HepG2 (cell line): ENCODE results near the gene TYMP. TPM values are rescaled to one million over a fixed set of nuclear protein-coding genes. Genes with fewer than 3 reads are reported as not detected.

Experiments used
- ATAC-seq: fragments of 200-7000 bp; cut with Tn5 transposase; 3 replicates; pipeline ENCODE4 v1.9.1; 2020; ENCODE audit warnings: mild to moderate bottlenecking, moderate library complexity
- BruUV-seq: library from RNA; stranded (reverse); fragments of 400-500 nt; replicated peaks from 2 replicates; lab custom pipeline; 2021; lab: Mats Ljungman, UMichigan
- CTCF ChIA-PET: fragments of 300-600 bp; formaldehyde crosslinking; extraction: SDS; loops from one replicate; lab custom pipeline; 2021; ENCODE audit warnings: low total read pairs, inconsistent platforms, low intra/inter-chr PET ratio; lab: Yijun Ruan, JAX
- POLR2A ChIA-PET: fragments of 350-600 bp; sonication (Branson Sonifier 250); formaldehyde crosslinking; loops from one replicate; lab custom pipeline; 2020; ENCODE audit warnings: antibody characterized with exemption, inconsistent platforms; lab: Yijun Ruan, JAX
- DNase-seq: peaks from one replicate; pipeline ENCODE4 v3.0.0-alpha.2; 2015; ENCODE audit warnings: low spot score
- FAIRE-seq: peaks from 3 replicates; lab custom pipeline; 2011; peaks lifted over from hg19 to GRCh38; lab: Jason Lieb, UNC
- H2AFZ ChIP-seq: one replicate; pipeline ENCODE4 v1.6.1; 2011; ENCODE audit warnings: low read length, inconsistent platforms
- H3K27ac ChIP-seq: fragments of 300-600 bp; 3 replicates; pipeline ENCODE4 v1.8.0; 2011; ENCODE audit warnings: mixed run types, mild to moderate bottlenecking, mixed read lengths, low read length, inconsistent platforms; ENCODE audit not compliant: insufficient read depth; ENCODE audit errors: extremely low read length
- H3K27me3 ChIP-seq, 2 experiments: fragments of 200-600 bp in 1 of 2; 2 replicates in 1 of 2; 3 replicates in 1 of 2; pipeline versions ENCODE4 v1.6.0 to v1.8.0; 2011; ENCODE audit warnings: low read length in 2 of 2, mild to moderate bottlenecking in 2 of 2, moderate library complexity in 2 of 2, inconsistent platforms in 1 of 2; ENCODE audit not compliant: insufficient read depth in 2 of 2, control insufficient read depth in 1 of 2
- H3K36me3 ChIP-seq, 2 experiments: fragments of 200-600 bp in 1 of 2; replicated peaks in 1 of 2; 2 replicates in 1 of 2; 3 replicates in 1 of 2; pipeline versions ENCODE4 v1.5.1 to v1.8.0; 2011; ENCODE audit warnings: low read length in 2 of 2, inconsistent platforms in 1 of 2; ENCODE audit not compliant: insufficient read depth in 2 of 2, control insufficient read depth in 1 of 2
- H3K4me1 ChIP-seq: 2 replicates; pipeline ENCODE4 v1.5.1; 2012; ENCODE audit warnings: low read length, inconsistent platforms; ENCODE audit not compliant: insufficient read depth
- H3K4me2 ChIP-seq: 2 replicates; pipeline ENCODE4 v1.6.0; 2011; ENCODE audit warnings: low read depth, low read length, inconsistent platforms
- H3K4me3 ChIP-seq, 3 experiments: fragments of 200-600 bp in 1 of 3; sonication (generic), shearing (Covaris generic) in 1 of 3; replicated peaks in 1 of 3; 2 replicates each; pipeline ENCODE4 v1.5.1; 2011 to 2016; ENCODE audit warnings: low read length in 3 of 3, inconsistent platforms in 2 of 3, low read depth in 2 of 3, mild to moderate bottlenecking in 2 of 3, control low read depth in 1 of 3, mixed read lengths in 1 of 3; ENCODE audit not compliant: insufficient read depth in 1 of 3
- H3K79me2 ChIP-seq: one replicate; pipeline ENCODE4 v1.6.1; 2011; ENCODE audit warnings: low read length, inconsistent platforms; ENCODE audit not compliant: insufficient read depth
- H3K9ac ChIP-seq: 2 replicates; pipeline ENCODE4 v1.6.0; 2011; ENCODE audit warnings: mild to moderate bottlenecking, low read depth, low read length, inconsistent platforms; ENCODE audit not compliant: insufficient read depth
- H3K9me3 ChIP-seq: 2 replicates; pipeline ENCODE4 v1.5.1; 2012; ENCODE audit warnings: mild to moderate bottlenecking, low read length
- H4K20me1 ChIP-seq: 2 replicates; pipeline ENCODE4 v1.6.0; 2011; ENCODE audit warnings: inconsistent platforms, mild to moderate bottlenecking, low read length, moderate library complexity; ENCODE audit not compliant: insufficient read depth
- FOXK2 ChIP-seq: fragments of 450-650 bp; IDR thresholded peaks from 2 replicates; pipeline ENCODE4 v1.6.1; 2016
- GFI1 ChIP-seq: sonication (generic); formaldehyde crosslinking; IDR thresholded peaks from 2 replicates; pipeline ENCODE4 v1.5.0; 2020; ENCODE audit warnings: missing genetic modification reagents, mild to moderate bottlenecking, borderline replicate concordance
- PHB2 ChIP-seq: fragments of 450-650 bp; IDR thresholded peaks from 2 replicates; pipeline ENCODE4 v1.6.1; 2018; ENCODE audit not compliant: partially characterized antibody
- ZNF20 ChIP-seq: sonication (generic); formaldehyde crosslinking; IDR thresholded peaks from 2 replicates; pipeline ENCODE4 v1.4.0; 2020; ENCODE audit warnings: mild to moderate bottlenecking, moderate library complexity, missing genetic modification reagents
- ZNF546 ChIP-seq: sonication (generic); formaldehyde crosslinking; conservative IDR thresholded peaks from 2 replicates; pipeline ENCODE4 v1.8.1; 2023; ENCODE audit warnings: mild to moderate bottlenecking, missing genetic modification reagents
- ZNF570 ChIP-seq: sonication (generic); formaldehyde crosslinking; IDR thresholded peaks from 2 replicates; pipeline ENCODE4 v1.4.0; 2020; ENCODE audit warnings: mild to moderate bottlenecking, missing genetic modification reagents, borderline replicate concordance
- WGBS: methylation state at CpG from one replicate; pipeline ENCODE4 v1.1.6; 2017; ENCODE audit warnings: low lambda C conversion rate; 5-methylcytosine and 5-hydroxymethylcytosine counted together
- in situ Hi-C: cut with HindIII; loops from 2 replicates; pipeline ENCODE4 v1.10.0; 2017; ENCODE audit warnings: low pct_unique_long_range_greater_than_20kb; ENCODE audit not compliant: extremely low pct_ligation_motif_present
- intact Hi-C: fragments of 100-400 bp; cut with micrococcal nuclease; formaldehyde crosslinking; loops from one replicate; pipeline ENCODE4 v1.10.0; 2022; ENCODE audit not compliant: unreplicated experiment
- polyA plus RNA-seq, 8 experiments: library from polyadenylated mRNA; depleted of rRNA in 3 of 8; stranded (reverse) in 7 of 8; unstranded in 1 of 8; fragments of >200 nt; fragmentation: Illumina TruSeq in 4 of 8; extraction: Trizol in 4 of 8; gene quantifications; 2 replicates each; pipeline versions ENCODE4 v1.2.1 to v1.2.3, GENCODE V29; 2011 to 2016; ENCODE audit warnings: low read depth in 4 of 8, missing spikeins in 1 of 8, mixed read lengths in 1 of 8; ENCODE audit not compliant: insufficient read depth in 1 of 8
- total RNA-seq, 5 experiments: library from RNA; depleted of rRNA; stranded (reverse); fragments of >200 nt; fragmentation: Illumina TruSeq; extraction: Trizol; gene quantifications; 2 replicates each; pipeline ENCODE4 v1.2.3, GENCODE V29; 2016; ENCODE audit warnings: low read depth in 1 of 5
- TF ChIP-seq, protein P1 (sequence below): sonication (generic); formaldehyde crosslinking; IDR thresholded peaks from 2 replicates; pipeline ENCODE4 v1.5.0; 2020; ENCODE audit warnings: missing genetic modification reagents, mild to moderate bottlenecking, borderline replicate concordance
- TF ChIP-seq, protein P2 (sequence below): sonication (generic); formaldehyde crosslinking; IDR thresholded peaks from 2 replicates; pipeline ENCODE4 v1.5.0; 2020; ENCODE audit warnings: mild to moderate bottlenecking, missing genetic modification reagents
- TF ChIP-seq, protein P3 (sequence below): sonication (generic); formaldehyde crosslinking; IDR thresholded peaks from 2 replicates; pipeline ENCODE4 v1.8.0; 2022; ENCODE audit warnings: mild to moderate bottlenecking, missing genetic modification reagents; ENCODE audit not compliant: insufficient replicate concordance
- TF ChIP-seq, protein P4 (sequence below): sonication (generic); formaldehyde crosslinking; IDR thresholded peaks from 2 replicates; pipeline ENCODE4 v1.5.0; 2020; ENCODE audit warnings: missing genetic modification reagents, mild to moderate bottlenecking, borderline replicate concordance

TYMP gene
- total and polyA plus RNA-seq, 2 of the 13 experiments (the other 11 are each of a cell fraction or from before 2014, with no cell fraction given), result 3.9 to 4.3 TPM

DNA sequence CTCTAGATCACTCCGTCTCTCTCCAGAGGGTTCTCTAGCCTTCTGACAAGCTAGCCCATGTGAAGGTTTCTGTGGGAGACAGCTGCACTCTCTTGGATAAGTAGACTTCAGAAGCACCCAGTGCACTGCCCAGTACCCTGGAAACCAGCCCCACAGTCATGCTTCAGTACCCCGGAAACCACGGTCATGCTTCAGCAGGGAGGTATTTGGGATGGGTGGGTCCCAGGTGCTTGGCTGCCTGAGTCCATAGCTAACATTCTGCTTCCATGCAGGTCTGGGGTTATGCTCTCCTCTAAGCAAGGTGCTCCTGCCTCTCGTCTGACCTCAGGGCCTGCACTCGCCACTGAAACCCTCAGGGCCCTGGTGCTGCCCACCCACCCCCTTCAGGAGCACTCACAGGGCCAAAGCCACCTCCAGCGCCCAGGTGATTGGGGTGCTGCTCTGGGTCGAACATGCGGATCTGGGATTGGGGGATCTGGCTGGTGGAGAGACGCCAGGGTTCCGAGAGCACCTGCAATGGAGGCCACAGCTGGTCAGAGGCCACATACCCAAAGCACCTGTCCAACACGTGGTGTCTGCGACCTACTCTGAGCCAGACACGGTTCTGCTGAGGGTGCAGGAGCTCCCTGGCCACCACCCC is 40.2 kb upstream of the TYMP start:
- TF ChIP-seq, protein P1, sequence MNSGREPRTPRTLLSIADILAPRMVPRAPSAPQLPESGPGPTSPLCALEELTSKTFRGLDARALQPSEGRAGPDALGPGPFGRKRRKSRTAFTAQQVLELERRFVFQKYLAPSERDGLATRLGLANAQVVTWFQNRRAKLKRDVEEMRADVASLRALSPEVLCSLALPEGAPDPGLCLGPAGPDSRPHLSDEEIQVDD (CRISPR knock-in tag), result no peak
- no peak overlapping the region for H2AFZ ChIP-seq
- WGBS, result 93% methylated on average over 12 of the region's 13 CpGs
- POLR2A ChIA-PET, result interaction anchor here (1.2 to 3.2 kb wide), 6 partner anchors 12 to 130 kb away, joined by 4 to 30 read pairs (median 6); partner anchors contain the start of genes CHKB, KLHDC7B and SCO2
- peaks cover 29% of the 10 kb centered on the region for H3K4me1 ChIP-seq
- H3K27ac ChIP-seq, result peak overlapping the region; percentile 83
- DNase-seq (no peak), FAIRE-seq (no peak), ATAC-seq (no peak)
- peaks cover 4 to 5% of the 10 kb centered on the region in 2 experiments; a peak in 2 of 5 replicates for H3K36me3 ChIP-seq
- no peaks in the 10 kb centered on the region for H3K79me2 ChIP-seq
- in situ Hi-C loops, result loop anchor here (5.0 kb wide), 1 partner anchor 38 kb away; the partner anchor contains the start of gene TYMP
- CTCF ChIA-PET, result no interaction called here
- H3K4me3 ChIP-seq, result no peak overlapping the region
- H3K9me3 ChIP-seq, result no peaks in the 10 kb centered on the region
- intact Hi-C loops, result no loop called here
- H4K20me1 ChIP-seq, result no peaks in the 10 kb centered on the region
- no peaks in the 10 kb centered on the region for H3K27me3 ChIP-seq
- peak overlapping the region; percentile 47; the same call in 1 of the 2 replicates for H3K9ac ChIP-seq
- no TSS peak for BruUV-seq
- H3K4me2 ChIP-seq, result no peak overlapping the region; the same call in 1 of the 2 replicates

DNA sequence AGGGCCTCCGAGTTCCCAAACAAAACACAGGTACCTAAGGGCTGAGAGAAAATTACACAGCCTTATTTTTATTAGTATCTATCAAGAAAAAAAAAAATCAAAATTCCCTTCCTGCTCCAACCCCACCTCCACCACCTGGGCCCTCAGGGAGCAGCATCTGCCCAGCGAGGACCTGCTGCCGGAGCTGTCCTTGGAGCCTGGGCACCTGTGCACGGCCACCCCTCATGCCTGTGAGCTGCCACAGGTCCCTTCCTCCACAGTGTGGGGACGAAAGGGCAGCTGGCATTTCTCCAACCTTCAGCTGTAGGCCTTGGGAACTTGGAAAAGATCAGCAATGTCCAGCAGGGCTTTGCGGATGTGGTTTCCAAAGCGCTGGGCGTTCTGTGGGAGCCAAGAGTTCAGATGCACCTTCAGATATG is 39.2 kb upstream of the TYMP start:
- Histone ChIP-seq H3K4me3 (peak overlapping the region in 1 of 3 experiments; percentile 7; a peak in 1 of 6 replicates), H3K36me3 (peaks cover 4 to 5% of the 10 kb centered on the region in 2 experiments; a peak in 2 of 5 replicates), H3K4me2 (peak overlapping the region; percentile 52), H3K4me1 (peaks cover 34% of the 10 kb centered on the region), H3K27me3 (no peaks in the 10 kb centered on the region), H3K9ac (peak overlapping the region; percentile 47), H3K9me3 (no peaks in the 10 kb centered on the region), H3K27ac (peak overlapping the region; percentile 83), H4K20me1 (no peaks in the 10 kb centered on the region), H3K79me2 (no peaks in the 10 kb centered on the region), H2AFZ (no peak overlapping the region)
- POLR2A ChIA-PET, result interaction anchor here (0.9 to 3.2 kb wide), 12 partner anchors 9 to 131 kb away, joined by 3 to 30 read pairs (median 4); partner anchors contain the start of genes CHKB, CPT1B, KLHDC7B and SCO2
- DNase-seq (peak; percentile 78), ATAC-seq (peak; percentile 86), FAIRE-seq (no peak)
- intact Hi-C loops (no loop called here), in situ Hi-C loops (loop anchor here (5.0 kb wide), 1 partner anchor 37 kb away; the partner anchor contains the start of gene TYMP)
- 6% methylated on average over 5 of the region's 8 CpGs for WGBS
- CTCF ChIA-PET, result no interaction called here
- TSS peak; percentile 83 for BruUV-seq
- TF ChIP-seq GFI1 (CRISPR knock-in tag) (no peak), PHB2 (no peak), ZNF570 (CRISPR knock-in tag) (no peak), ZNF546 (CRISPR knock-in tag) (no peak), FOXK2 (no peak), ZNF20 (CRISPR knock-in tag) (no peak)
- TF ChIP-seq, protein P2, sequence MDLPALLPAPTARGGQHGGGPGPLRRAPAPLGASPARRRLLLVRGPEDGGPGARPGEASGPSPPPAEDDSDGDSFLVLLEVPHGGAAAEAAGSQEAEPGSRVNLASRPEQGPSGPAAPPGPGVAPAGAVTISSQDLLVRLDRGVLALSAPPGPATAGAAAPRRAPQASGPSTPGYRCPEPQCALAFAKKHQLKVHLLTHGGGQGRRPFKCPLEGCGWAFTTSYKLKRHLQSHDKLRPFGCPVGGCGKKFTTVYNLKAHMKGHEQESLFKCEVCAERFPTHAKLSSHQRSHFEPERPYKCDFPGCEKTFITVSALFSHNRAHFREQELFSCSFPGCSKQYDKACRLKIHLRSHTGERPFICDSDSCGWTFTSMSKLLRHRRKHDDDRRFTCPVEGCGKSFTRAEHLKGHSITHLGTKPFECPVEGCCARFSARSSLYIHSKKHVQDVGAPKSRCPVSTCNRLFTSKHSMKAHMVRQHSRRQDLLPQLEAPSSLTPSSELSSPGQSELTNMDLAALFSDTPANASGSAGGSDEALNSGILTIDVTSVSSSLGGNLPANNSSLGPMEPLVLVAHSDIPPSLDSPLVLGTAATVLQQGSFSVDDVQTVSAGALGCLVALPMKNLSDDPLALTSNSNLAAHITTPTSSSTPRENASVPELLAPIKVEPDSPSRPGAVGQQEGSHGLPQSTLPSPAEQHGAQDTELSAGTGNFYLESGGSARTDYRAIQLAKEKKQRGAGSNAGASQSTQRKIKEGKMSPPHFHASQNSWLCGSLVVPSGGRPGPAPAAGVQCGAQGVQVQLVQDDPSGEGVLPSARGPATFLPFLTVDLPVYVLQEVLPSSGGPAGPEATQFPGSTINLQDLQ (CRISPR knock-in tag), result no peak
- TF ChIP-seq, protein P3, sequence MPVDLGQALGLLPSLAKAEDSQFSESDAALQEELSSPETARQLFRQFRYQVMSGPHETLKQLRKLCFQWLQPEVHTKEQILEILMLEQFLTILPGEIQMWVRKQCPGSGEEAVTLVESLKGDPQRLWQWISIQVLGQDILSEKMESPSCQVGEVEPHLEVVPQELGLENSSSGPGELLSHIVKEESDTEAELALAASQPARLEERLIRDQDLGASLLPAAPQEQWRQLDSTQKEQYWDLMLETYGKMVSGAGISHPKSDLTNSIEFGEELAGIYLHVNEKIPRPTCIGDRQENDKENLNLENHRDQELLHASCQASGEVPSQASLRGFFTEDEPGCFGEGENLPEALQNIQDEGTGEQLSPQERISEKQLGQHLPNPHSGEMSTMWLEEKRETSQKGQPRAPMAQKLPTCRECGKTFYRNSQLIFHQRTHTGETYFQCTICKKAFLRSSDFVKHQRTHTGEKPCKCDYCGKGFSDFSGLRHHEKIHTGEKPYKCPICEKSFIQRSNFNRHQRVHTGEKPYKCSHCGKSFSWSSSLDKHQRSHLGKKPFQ (CRISPR knock-in tag), result no peak
- TF ChIP-seq, protein P4, sequence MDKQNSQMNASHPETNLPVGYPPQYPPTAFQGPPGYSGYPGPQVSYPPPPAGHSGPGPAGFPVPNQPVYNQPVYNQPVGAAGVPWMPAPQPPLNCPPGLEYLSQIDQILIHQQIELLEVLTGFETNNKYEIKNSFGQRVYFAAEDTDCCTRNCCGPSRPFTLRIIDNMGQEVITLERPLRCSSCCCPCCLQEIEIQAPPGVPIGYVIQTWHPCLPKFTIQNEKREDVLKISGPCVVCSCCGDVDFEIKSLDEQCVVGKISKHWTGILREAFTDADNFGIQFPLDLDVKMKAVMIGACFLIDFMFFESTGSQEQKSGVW (CRISPR knock-in tag), result no peak
